Activated CD4-positive, alpha-beta T cell treated with anti-CD3 and anti-CD28 coated beads, Interleukin-2, amount 50 U/mL, for 1 hour (primary cell): ENCODE measurements around the gene STK32B.
"Not testable (repeated sequence)": the region's sequence is repeated elsewhere in the genome, so short reads cannot be mapped to it uniquely, and the experiment has no call there.

Experiments used
- DNase-seq: peaks from one replicate; pipeline ENCODE4 v3.0.0-alpha.2; 2020

Gene STK32B

DNA sequence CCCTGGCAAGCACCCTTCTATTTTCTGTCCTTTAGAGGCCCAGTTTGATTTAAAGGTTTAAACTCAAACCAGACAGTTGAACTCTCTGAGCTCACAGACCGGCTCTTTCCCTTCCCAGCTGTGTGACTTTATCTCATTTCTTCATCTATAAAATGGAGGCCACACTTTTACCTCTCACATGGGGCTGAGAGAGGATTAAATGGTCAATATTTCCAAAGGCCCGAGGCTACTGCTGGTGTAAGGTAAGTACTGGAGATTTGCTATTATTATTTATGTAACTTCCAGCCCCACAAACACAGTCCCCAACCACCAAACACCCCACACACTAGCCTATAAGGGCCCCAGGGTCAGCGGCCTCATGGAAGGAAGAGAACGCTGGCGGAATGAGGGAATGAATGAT is 18.5 kb upstream of the STK32B start:
- no peak for DNase-seq

DNA sequence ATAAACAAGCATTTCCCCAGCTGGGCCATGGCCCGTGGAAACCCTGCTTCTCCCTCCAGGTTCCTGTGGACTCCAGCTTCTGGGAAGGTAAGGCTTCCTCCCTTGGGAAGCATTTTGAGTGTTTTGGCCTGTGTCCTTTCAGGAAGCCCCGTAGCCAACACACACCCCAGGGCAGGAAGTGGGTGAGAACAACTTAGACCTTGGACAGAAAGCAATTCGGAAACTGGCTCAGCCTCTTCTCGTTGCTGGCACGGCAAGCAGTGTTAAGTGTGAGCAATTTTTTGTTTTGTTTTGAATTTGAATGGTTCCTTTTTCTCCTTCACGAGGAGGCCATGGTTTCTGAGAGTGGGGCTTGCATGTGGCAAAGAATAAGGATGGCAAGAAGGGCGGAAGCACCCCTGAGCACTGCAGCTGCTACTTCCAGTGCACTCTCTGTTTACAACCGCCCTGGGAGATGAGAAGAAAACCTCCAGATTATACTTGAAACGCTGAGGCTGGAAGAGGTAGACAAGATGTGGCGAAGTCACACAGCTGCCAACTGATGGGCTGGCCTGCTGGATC is 17.9 kb upstream of the STK32B start:
- no peak for DNase-seq

DNA sequence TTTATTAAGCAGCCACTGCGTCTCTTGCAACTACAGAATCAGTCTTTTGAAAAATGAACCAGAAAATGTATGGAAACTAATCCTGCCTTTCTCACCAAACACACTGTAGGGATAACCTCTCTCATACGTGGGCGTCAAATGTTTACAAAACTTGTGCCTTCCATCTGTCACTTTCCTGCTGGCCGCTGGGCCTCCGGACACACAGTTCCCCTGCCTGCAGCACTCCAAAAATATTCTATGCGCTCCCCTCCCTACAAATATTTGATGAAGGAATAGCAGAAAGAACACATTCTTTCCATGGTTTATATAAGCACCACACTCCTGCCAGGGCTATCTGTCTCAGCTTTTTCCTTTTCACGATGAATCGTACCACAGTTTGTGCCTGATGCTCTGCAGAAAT is 17.1 kb upstream of the STK32B start:
- no peak for DNase-seq

DNA sequence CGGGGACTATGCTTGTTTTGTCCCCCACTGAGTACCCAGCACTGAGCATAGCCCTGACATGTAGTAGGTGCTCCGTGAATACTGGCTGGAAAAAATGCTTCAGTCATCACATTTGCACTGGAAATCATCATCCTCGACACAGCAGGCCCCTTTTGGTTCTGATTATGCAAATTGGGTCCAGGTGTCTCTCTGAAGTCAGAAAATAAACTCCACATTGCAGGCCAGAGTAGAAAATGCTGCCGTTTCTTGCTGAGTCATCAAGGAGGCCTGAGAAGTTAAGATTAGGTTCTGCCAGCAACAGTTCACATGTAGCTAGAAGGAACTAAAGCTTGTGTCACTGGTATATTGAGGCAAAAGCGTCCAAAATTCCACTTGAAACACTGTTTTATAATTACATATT is 15.0 kb upstream of the STK32B start:
- no peak for DNase-seq

DNA sequence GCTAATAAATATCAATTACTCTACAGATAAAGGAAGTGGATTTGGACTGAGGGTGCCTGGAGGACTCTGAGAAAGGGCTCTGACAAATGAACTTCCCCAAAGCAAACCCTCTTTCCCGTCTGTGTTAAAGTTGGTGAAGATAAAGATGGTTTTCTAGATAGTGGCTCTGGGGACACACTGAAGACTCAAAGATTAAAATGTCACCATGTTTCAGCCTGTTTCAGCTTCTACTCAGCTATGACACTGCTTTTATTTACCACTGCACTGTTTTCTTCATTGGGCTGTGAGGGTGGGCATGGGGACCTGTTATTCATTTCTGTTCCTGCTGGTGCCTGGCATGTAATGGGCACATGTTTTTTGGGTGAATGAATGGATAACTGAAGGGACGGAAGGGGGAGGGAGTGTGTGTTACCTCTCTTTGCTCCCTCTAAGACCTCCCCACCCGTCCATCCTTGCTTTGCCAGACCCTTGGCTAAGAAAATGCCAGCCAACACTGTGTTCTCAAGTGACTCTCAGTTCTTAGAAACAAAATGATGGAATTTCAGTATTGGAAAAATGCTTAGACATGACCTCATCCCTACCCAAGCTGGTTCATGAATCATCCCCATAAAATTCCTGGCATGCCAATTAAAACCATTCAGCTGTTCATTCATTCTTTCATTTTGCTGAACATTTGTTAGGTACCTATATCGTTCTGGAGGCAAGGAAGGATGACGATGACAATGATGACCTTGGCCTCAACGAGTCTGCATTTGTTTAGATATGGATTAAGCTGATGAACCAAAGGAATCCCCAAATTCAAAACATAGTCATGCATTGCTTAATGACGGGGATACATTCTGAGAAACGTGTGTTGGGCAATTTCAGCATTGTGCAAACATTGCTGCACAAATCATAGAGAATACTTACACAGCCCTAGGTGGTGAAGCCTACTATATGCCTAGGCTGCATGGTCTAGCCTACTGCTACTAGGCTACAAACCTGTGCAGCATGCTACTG is 13.4 kb upstream of the STK32B start:
- no peak for DNase-seq

DNA sequence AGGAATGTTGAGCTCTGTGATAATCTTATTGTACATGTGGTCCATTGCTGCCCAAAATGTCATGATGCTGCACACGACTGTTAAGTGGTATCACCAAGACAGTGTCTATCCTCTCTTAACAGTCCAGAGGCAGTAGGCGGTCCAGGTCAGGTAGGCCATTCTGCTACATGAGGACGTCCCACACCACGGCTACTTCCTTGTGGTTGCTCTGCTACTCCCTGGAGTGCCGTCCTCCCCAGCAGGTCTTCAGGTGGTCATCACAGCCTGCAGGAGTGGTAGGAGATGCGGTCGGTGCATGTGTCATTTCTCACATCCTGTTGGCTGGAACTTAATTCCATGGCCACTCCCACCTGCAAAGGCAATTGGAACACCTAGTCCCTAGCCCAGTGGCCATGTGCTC is 11.5 kb upstream of the STK32B start:
- DNase-seq, result no peak

DNA sequence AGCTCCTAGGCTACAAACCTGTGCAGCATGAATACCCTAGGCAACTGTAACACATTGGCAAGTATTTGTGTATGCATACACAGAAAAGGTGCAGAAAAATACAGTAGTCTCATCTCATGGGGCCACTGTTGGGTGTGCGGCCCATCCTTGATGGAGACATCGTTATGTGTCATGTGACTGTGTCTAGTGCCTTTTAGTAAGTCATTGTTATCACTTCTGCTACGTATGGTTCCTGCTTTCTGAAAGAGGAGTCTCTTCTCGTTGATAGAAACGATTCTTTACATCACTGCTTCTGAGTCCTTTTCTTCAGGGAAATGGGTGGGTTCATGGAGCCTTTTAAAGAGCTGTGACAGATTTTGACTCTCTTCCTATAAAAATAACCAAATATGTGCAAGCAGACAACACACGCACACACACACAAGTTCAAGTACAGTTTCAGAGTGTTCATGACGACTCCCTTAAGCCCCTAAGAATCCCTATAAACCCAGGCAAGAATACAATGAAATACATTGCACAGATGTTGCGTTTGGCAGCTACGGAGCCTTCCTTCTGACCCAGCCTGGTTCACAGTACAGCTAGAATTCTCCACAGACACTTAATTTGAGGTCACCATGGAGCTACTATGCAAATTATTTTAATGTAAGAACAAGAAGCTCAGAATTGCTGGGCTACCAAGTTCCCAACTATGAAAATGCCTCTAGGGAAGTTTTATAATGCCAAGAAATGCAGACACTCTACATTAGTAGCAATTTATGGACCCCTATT is 10.2 kb upstream of the STK32B start:
- no peak for DNase-seq

DNA sequence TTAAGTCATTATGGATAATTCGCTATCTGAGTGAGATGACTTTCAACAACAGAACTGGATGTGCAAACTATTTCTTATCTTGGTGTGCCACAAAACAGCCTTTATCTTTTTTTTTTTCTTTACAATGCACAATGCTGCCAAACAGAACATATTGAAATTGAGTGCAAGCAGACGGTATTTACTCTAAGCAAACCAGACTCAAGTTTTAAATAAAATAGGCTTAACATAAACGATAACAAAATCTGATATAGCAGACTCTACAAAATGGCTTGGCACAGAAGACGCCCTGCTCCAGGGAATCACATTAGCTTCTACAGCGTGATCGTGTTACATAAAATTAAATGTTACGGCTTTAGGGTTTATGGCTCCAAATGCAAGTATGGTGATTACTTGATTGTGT is 9.6 kb upstream of the STK32B start:
- no peak for DNase-seq

DNA sequence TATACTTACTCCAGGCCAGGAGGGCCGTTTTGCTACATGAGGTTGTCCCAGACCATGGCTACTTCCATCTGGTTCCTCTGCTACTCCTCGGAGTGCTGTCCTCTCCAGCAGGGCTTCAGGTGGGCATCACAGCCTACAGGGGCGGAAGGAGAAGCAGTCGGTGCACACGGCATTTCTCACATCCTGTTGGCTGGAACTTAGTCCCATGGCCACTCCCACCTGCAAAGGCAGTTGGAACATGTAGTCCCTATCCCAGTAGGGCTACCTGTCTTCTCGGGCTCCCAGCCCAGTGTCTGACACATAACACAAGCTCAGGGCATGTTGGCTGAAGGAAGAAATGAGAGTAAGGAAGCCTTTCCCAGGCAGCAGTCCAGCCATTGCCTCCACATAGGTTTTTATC is 7.7 kb upstream of the STK32B start:
- DNase-seq, result no peak

DNA sequence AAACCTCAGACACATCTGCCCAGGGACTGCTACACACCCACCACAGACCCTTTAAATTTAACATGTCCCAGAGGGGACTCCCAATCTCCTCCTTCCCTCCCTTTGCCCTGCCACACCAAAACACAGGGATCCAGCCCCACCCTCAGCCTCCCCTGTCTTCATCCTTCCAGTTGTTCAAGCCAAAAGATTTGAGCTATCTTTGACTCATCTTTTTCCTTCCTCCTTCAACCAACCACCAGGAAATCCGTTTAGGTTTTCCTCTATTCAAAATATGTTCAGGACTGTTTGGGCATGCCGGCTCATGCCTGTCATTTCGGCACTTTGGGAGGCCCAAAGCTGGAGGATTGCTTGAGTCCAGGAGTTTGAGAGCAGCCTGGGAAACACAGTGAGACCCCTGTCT is 6.9 kb upstream of the STK32B start:
- no peak for DNase-seq

DNA sequence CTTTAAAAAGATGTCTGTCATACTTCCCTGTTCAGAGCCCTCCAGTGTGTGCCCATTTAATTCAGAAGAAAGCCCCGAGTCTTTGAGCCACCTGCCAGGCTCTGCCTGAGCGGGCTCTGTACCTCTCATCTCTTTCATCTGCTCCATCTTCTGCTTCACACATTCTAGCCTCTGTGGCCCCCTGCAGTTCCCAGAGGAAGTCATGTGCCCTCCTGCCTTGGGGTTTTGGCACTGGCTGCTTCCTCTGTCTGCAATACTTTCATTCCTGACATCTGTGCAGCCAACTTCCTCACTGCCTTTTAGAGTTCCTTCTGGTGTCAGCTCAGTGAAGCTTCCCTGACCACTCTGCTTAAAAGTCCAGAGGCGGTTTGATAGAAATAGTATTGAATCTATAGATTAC is 6.2 kb upstream of the STK32B start:
- no peak for DNase-seq

DNA sequence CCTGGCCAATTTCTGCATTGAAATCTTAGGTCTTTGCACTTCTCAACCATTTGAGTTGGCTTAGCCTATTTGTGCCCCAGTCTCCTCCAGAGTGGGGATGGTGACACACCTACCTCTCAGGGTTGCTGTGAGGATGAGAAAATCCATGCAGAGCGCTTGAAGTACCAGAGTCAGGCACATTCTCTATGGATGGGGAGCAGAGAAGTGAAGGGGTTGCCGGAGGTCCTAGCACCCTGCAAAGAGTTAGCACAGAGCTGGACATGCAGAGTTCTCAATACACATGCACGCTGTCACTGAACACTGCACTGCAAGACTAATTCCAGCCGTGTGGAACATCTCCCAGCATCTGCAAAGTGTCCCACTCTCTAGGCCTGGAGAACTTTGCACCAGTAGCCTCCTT is 2.6 kb upstream of the STK32B start:
- DNase-seq, result no peak

DNA sequence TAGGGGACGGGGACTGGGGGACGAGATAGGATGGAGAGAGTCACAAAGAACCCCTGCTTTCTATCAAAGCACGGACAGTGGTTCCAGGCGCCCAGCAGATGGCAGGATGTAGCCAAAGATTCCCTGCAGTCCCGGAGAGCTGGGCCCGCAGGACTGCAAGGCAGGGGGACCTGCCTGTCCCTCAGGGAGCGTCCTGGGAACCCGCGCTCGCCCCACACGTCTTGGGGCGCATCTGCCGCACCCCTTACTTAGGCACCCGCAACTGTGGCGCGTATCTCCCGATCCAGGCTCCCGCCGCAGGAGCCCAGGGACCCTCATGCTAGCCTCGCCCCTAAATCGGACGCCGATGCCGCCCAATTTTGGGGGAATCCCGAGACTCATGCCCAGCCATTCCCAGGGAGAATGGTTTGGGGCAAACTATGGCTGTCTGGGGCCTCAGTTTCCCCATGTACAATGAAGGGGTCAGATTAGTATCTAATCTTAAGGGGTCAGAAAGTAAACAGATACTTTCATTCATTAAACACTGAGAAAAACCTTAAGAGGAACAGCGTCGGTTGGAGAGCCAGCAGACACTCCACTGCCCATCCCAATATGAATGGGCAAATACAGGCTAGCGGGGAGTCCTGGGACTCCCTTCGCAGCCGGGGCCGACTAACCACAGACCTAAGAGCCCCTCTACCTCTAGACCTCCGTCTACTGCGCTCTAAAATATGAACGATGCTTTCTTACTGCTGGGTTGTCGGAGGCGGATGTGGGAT is 581 bp upstream of the STK32B start:
- no peak for DNase-seq

DNA sequence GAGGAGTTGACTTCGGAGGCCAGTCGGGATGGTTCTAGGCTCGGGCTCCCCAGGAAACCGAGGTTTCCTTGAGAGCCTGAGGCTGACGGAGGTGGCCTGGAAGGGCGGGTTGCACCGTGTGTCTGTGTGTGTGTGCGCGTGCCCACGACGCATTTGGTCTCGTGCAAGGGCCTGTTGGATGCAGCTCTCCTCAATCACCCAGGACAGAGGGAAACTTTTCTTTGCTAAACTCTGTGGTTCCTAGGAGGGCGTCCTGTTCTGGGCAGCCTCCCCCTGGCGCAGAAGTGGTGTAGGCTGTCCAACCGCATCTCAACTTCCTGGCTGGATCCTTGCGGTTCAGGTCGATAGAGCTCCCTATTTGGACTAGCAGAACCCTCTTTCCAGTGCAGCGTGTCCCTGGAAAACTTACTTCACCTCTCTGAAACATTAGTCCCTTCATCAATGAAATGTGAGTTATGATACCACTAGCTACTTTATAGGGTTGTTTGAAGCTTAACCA is 973 bp downstream of the STK32B start:
- DNase-seq, result no peak

DNA sequence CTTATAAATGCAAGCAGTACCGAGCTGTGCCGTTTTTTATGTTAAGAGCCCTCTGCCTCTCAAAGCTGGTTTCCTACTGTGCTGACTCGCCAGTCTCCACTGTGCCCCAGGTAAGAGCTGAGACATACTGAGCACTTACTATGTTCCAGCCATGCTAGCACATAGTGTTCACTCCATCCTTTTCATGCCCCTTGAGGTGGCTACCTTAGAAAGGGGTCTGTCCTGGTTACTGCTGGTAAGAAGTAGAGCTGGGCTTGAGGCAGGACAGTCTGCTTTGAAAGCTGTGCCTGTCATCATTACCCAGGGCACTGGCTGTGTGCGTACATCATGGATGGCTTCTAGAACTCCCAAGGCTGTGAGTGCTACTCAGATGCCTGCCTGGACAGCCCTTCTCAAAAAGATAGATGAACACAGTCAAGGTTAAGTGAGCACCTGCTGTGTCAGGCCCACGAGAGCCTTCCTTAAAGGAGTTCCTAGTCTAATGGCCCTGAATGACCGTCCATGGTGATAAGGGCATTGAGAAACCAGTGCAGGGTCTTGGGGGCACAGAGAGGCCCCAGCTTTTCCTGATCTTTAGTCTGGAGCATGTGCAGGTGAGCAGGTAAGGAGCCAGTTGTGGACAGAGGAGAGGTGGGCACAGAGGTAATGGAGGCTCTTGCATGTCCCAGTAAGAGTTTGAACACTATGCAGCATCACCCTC is 1.6 kb downstream of the STK32B start:
- DNase-seq, result no peak

DNA sequence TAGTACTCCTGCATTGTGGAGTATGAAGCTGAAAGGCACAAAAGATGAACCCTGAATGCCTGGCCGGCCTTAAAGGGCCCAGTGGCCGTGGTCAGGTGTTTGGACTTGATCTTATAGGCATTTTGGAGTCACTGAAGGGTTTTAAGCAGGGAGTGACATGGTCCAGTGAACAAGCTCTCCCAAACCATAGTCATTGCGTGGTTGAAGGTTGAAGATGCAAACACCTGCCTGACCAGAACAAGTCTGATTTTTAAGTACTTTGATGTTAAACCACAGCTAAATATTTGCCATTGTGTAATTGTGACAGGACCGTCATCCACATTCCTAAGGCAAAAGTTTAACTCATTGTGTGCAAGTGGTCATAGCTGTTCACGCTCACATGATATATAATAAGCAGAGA is 3.3 kb downstream of the STK32B start:
- DNase-seq, result no peak

DNA sequence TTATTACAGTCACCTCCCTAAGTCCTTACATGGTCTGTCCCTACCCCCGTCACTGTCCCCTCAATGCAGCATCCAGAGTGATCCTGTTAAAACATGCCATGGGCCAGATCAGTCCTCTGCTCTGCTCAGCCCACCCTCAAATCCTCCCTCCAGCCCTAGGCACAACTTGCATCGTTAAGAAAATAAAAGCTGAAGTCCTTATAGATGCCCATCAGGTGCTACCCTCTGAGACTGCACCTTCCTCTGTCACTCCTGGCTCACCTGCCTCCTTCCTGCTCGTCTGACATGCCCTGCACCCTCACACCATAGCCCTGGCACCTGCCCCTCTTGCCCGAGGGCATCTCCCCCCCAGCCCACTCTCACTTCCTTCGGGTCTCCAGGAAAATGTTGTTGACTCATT is 4.1 kb downstream of the STK32B start:
- DNase-seq, result no peak

DNA sequence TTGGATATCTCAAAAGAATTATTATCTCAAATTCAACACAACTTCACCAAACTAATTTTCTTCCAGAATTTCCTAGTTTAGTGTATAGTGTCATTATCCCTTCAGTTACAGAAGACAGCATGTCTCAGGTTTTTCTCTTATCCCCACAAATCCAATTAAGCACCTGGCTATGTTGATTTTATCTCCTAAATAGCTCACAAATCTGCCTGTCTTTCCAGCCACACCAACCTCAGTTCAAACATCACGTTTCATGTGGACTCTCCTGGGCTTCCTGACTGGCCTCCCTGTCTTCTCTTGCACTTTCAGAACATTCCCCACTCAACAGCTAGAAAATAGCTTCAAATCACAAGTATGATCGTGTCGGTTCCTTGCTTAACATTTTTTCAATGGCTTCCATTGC is 14.8 kb downstream of the STK32B start:
- DNase-seq, result no peak

DNA sequence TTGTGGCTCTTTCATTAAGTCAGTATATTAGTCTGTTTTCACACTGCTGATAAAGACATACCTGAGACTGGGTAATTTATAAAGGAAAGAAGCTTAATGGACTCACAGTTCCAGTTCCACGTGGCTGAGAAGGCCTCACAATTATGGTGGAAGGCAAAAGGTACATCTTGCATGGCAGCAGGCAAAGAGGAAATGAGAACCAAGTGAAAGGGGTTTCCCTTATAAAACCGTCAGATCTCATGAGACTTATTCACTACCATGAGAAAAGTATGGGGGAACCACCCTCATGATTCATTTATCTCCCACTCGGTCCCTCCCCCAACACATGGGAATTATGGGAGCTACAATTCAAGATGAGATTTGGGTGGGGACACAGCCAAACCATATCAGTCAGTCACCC is 15.7 kb downstream of the STK32B start:
- not testable (repeated sequence) for DNase-seq

DNA sequence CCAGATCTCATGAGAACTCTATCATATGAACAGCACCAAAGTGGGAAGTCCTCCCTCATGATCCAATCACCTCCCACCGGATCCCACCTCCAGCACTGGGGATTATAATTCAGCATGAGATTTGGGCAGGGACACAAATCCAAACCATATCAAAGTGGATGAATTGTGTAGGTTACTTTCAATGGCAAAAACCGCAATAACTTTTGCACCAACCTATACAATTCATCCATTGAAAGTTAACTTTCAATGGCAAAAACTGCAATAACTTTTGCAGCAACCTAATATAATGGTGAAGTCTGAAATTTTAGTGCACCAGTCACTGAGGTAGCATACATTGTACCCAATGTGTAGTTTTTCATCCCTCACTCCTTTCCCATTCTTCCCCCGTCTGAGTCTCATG is 16.6 kb downstream of the STK32B start:
- no peak for DNase-seq

DNA sequence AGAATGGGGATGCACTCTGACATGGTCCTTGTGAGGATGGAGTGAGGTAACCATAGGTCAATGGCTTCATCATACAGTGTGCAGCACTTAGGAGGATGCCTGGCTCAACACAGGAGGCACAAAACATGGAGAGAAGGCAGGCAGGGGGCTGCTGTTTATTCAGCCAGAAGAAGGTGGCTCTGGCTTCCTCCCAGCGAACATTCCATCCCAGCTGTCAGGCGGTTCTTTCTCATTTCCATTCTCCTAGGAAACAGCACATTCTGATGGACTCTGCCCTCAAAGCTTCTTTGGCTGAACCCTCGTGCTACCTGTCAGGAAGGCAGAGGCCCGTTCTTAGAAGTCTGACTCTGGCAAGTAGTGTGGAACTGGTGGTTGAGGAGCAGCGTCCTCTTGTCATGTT is 18.6 kb downstream of the STK32B start:
- no peak for DNase-seq

DNA sequence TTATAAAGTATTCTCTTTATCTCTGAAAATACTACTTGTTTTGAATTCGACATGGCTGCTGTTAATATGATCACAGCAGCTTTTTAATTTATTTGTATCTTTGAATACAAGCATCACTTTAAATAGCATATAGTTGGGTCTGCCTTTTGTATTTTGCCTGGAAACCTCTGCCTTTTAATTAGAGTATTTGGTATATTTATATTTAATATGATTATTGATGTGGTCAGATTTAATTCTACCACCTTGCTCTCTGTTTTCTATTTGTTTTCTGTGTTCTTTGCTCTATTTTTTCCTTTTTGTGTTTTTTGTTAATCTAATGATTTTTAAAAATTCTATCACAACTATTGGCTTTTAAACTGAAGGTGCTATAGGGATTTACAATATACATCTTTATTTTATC is 21.7 kb downstream of the STK32B start:
- DNase-seq, result no peak
